ENCODE results near the gene SNX17. TPM values are rescaled to one million over a fixed set of nuclear protein-coding genes. Genes with fewer than 3 reads are reported as not detected.
A peak's percentile ranks its signal among the peaks of the same experiment; 100 is the strongest.

The SNX17 gene
- total RNA-seq, 5 donors from 2014 or later (not counting 1 experiment from before 2014, with no cell fraction given) = 77.9 to 130 (median 121) TPM

- H3K9me3 ChIP-seq = no peaks in the 10 kb centered on the region
- WGBS (ENCODE audit: insufficient coverage) = 94% methylated on average over 18 of the region's 29 CpGs
- DNase-seq (peak in 2 of 35 experiments; percentile 23 to 26), ATAC-seq (replicated peaks in 1 of 4) (no peak)
- Mint-ChIP-seq H3K36me3 (peaks cover 37% of the 10 kb centered on the region), H3K9me3 (no peaks in the 10 kb centered on the region), H3K4me1 (peaks cover 32 to 41% (median 39%) of the 10 kb centered on the region in 3 donors), H3K27ac (no peak overlapping the region), H3K4me3 (no peak overlapping the region), H3K27me3 (no peaks in the 10 kb centered on the region)
- H3K4me1 ChIP-seq (ENCODE audit: control insufficient read depth in 1 of 2, extremely low read depth in 1 of 2, insufficient read depth in 2 of 2, low read length in 2 of 2) = peaks cover 8 to 22% of the 10 kb centered on the region in 2 experiments
- CTCF ChIA-PET = interaction anchor here in 1 of 2 donors (0.5 kb wide), 1 partner anchor 251 kb away, joined by 5 read pairs; no protein-coding TSS in a partner anchor
- peaks cover 31 to 55% of the 10 kb centered on the region in 2 donors for H3K36me3 ChIP-seq (ENCODE audit: control insufficient read depth in 2 of 2, extremely low read depth in 1 of 2, insufficient read depth in 1 of 2, low read length in 1 of 2)
- H3K27ac ChIP-seq (ENCODE audit: low read length) = no peak overlapping the region
- H3K4me3 ChIP-seq (ENCODE audit: control insufficient read depth in 1 of 2, extremely low read depth in 1 of 2, low read length in 1 of 2) = no peak overlapping the region
- H3K27me3 ChIP-seq (replicated peaks in 1 of 2; ENCODE audit: control insufficient read depth in 2 of 2, extremely low read depth in 1 of 2, insufficient read depth in 2 of 2, low read length in 1 of 2) = no peaks in the 10 kb centered on the region
- POLR2A ChIA-PET = no interaction called here
Observed at GRCh38 chr2:27378096-27378808, 7.8 kb downstream of the SNX17 start.

GRCh38 chr2:27378809-27379290 lies 8.4 kb downstream of the SNX17 start:
- H3K4me3 ChIP-seq (ENCODE audit: control insufficient read depth in 1 of 2, extremely low read depth in 1 of 2, low read length in 1 of 2) = no peak overlapping the region
- Mint-ChIP-seq H3K4me3 (peak overlapping the region; percentile 85 to 87 (median 87)), H3K9me3 (no peaks in the 10 kb centered on the region), H3K4me1 (peaks cover 28 to 37% (median 34%) of the 10 kb centered on the region in 3 donors), H3K36me3 (peaks cover 40% of the 10 kb centered on the region), H3K27me3 (no peaks in the 10 kb centered on the region), H3K27ac (peak overlapping the region; percentile 88 to 94)
- ChIA-PET CTCF (no interaction called here), POLR2A (interaction anchor here in 1 of 2 donors (0.6 kb wide), 1 partner anchor 23 kb away, joined by 3 read pairs; no protein-coding TSS in a partner anchor)
- H3K27me3 ChIP-seq (replicated peaks in 1 of 2; ENCODE audit: control insufficient read depth in 2 of 2, extremely low read depth in 1 of 2, insufficient read depth in 2 of 2, low read length in 1 of 2) = no peaks in the 10 kb centered on the region
- no peak for DNase-seq
- H3K36me3 ChIP-seq (ENCODE audit: control insufficient read depth in 2 of 2, extremely low read depth in 1 of 2, insufficient read depth in 1 of 2, low read length in 1 of 2) = peaks cover 37 to 55% of the 10 kb centered on the region in 2 donors
- no peaks in the 10 kb centered on the region for H3K9me3 ChIP-seq
- no peak for ATAC-seq (replicated peaks in 1 of 4)
- 94% methylated on average over 2 of the region's 9 CpGs for WGBS (ENCODE audit: insufficient coverage)
- H3K4me1 ChIP-seq (ENCODE audit: control insufficient read depth in 1 of 2, extremely low read depth in 1 of 2, insufficient read depth in 2 of 2, low read length in 2 of 2) = peaks cover 8 to 19% of the 10 kb centered on the region in 2 experiments
- peak overlapping the region; percentile 81 for H3K27ac ChIP-seq (ENCODE audit: low read length)

GRCh38 chr2:27379383-27379835 lies 9.0 kb downstream of the SNX17 start:
- Histone ChIP-seq H3K4me3 (ENCODE audit: control insufficient read depth in 1 of 2, extremely low read depth in 1 of 2, low read length in 1 of 2) (peak overlapping the region in 1 of 2 donors; percentile 78), H3K36me3 (ENCODE audit: control insufficient read depth in 2 of 2, extremely low read depth in 1 of 2, insufficient read depth in 1 of 2, low read length in 1 of 2) (peaks cover 39 to 55% of the 10 kb centered on the region in 2 donors), H3K27me3 (replicated peaks in 1 of 2; ENCODE audit: control insufficient read depth in 2 of 2, extremely low read depth in 1 of 2, insufficient read depth in 2 of 2, low read length in 1 of 2) (no peaks in the 10 kb centered on the region), H3K9me3 (no peaks in the 10 kb centered on the region), H3K27ac (ENCODE audit: low read length) (peak overlapping the region; percentile 81), H3K4me1 (ENCODE audit: control insufficient read depth in 1 of 2, extremely low read depth in 1 of 2, insufficient read depth in 2 of 2, low read length in 2 of 2) (peaks cover 8 to 18% of the 10 kb centered on the region in 2 experiments)
- DNase-seq (no peak), ATAC-seq (replicated peaks in 1 of 4) (no peak)
- no peaks in the 10 kb centered on the region for H3K27me3 Mint-ChIP-seq
- peaks cover 27 to 37% (median 34%) of the 10 kb centered on the region in 3 donors for H3K4me1 Mint-ChIP-seq
- peak overlapping the region; percentile 85 to 87 (median 87) for H3K4me3 Mint-ChIP-seq
- no peaks in the 10 kb centered on the region for H3K9me3 Mint-ChIP-seq
- WGBS (ENCODE audit: insufficient coverage) = no CpG with 5 or more reads among the region's 2 CpGs
- H3K27ac Mint-ChIP-seq = peak overlapping the region; percentile 88 to 94
- ChIA-PET CTCF (interaction anchor here in 1 of 2 donors (0.5 to 1.4 kb wide), 4 partner anchors 10 to 60 kb away, joined by 3 to 5 read pairs (median 4); partner anchors contain the start of gene PPM1G), POLR2A (interaction anchor here (0.6 to 1.2 kb wide), 3 partner anchors 10 to 57 kb away, joined by 3 to 4 read pairs (median 4); no protein-coding TSS in a partner anchor)
- peaks cover 42% of the 10 kb centered on the region for H3K36me3 Mint-ChIP-seq

- no peaks in the 10 kb centered on the region for H3K27me3 ChIP-seq (replicated peaks in 1 of 2; ENCODE audit: control insufficient read depth in 2 of 2, extremely low read depth in 1 of 2, insufficient read depth in 2 of 2, low read length in 1 of 2)
- peak in 13 of 35 experiments; percentile 6 to 44 (median 28) for DNase-seq
- Mint-ChIP-seq H3K9me3 (no peaks in the 10 kb centered on the region), H3K4me1 (peaks cover 24 to 34% (median 32%) of the 10 kb centered on the region in 3 donors), H3K27ac (peak overlapping the region; percentile 88 to 94), H3K4me3 (peak overlapping the region; percentile 85 to 87 (median 87)), H3K27me3 (no peaks in the 10 kb centered on the region), H3K36me3 (peaks cover 41% of the 10 kb centered on the region)
- ChIA-PET POLR2A (interaction anchor here (0.6 to 1.2 kb wide), 4 partner anchors 11 to 58 kb away, joined by 3 to 4 read pairs (median 4); no protein-coding TSS in a partner anchor), CTCF (interaction anchor here in 1 of 2 donors (0.5 to 1.4 kb wide), 4 partner anchors 10 to 60 kb away, joined by 3 to 5 read pairs (median 4); partner anchors contain the start of gene PPM1G)
- peak overlapping the region; percentile 68 to 78 for H3K4me3 ChIP-seq (ENCODE audit: control insufficient read depth in 1 of 2, extremely low read depth in 1 of 2, low read length in 1 of 2)
- H3K4me1 ChIP-seq (ENCODE audit: control insufficient read depth in 1 of 2, extremely low read depth in 1 of 2, insufficient read depth in 2 of 2, low read length in 2 of 2) = peaks cover 8 to 18% of the 10 kb centered on the region in 2 experiments
- whole genome bisulfite sequencing (ENCODE audit: insufficient coverage) = 1% methylated on average over 24 of the region's 35 CpGs
- H3K36me3 ChIP-seq (ENCODE audit: control insufficient read depth in 2 of 2, extremely low read depth in 1 of 2, insufficient read depth in 1 of 2, low read length in 1 of 2) = peaks cover 36 to 55% of the 10 kb centered on the region in 2 donors
- ATAC-seq (replicated peaks in 1 of 4) = peak; percentile 20 to 40 (median 34)
- H3K27ac ChIP-seq (ENCODE audit: low read length) = peak overlapping the region; percentile 81
- H3K9me3 ChIP-seq = no peaks in the 10 kb centered on the region
Observed at GRCh38 chr2:27379836-27380625, 9.6 kb downstream of the SNX17 start.

GRCh38 chr2:27380626-27381545 lies 10.5 kb downstream of the SNX17 start, which contains the start of gene ZNF513:
TSS of gene ZNF513 (minus strand) at chr2:27380734. CDS start at chr2:27380526, 208 bp downstream.
- 10% methylated on average over 51 of the region's 67 CpGs for WGBS (ENCODE audit: insufficient coverage)
- H3K4me3 ChIP-seq (ENCODE audit: control insufficient read depth in 1 of 2, extremely low read depth in 1 of 2, low read length in 1 of 2) = peak within 1 kb of the TSS; percentile 68 to 78
- Mint-ChIP-seq H3K27me3 (no peaks in the 10 kb centered on the region), H3K27ac (peak within 1 kb of the TSS; percentile 88 to 94), H3K36me3 (peaks cover 44% of the 10 kb centered on the region), H3K4me3 (peak within 1 kb of the TSS; percentile 85 to 87 (median 87)), H3K4me1 (peaks cover 23 to 34% (median 32%) of the 10 kb centered on the region in 3 donors), H3K9me3 (no peaks in the 10 kb centered on the region)
- H3K4me1 ChIP-seq (ENCODE audit: control insufficient read depth in 1 of 2, extremely low read depth in 1 of 2, insufficient read depth in 2 of 2, low read length in 2 of 2) = peaks cover 8 to 18% of the 10 kb centered on the region in 2 experiments
- ChIA-PET CTCF (interaction anchor here in 1 of 2 donors (1.4 kb wide), 2 partner anchors 11 to 29 kb away, joined by 3 to 5 read pairs; partner anchors contain the start of gene PPM1G), POLR2A (interaction anchor here in 1 of 2 donors (0.9 kb wide), 1 partner anchor 29 kb away, joined by 3 read pairs; no protein-coding TSS in a partner anchor)
- peak within 1 kb of the TSS; percentile 90 for H3K27ac ChIP-seq (ENCODE audit: low read length)
- H3K9me3 ChIP-seq = no peaks in the 10 kb centered on the region
- DNase-seq = peak; percentile 62 to 92 (median 82)
- H3K27me3 ChIP-seq (replicated peaks in 1 of 2; ENCODE audit: control insufficient read depth in 2 of 2, extremely low read depth in 1 of 2, insufficient read depth in 2 of 2, low read length in 1 of 2) = no peaks in the 10 kb centered on the region
- ATAC-seq (replicated peaks in 1 of 4) = peak; percentile 93 to 97 (median 96)
- H3K36me3 ChIP-seq (ENCODE audit: control insufficient read depth in 2 of 2, extremely low read depth in 1 of 2, insufficient read depth in 1 of 2, low read length in 1 of 2) = peaks cover 29 to 55% of the 10 kb centered on the region in 2 donors

Data from T-cell (primary cell).